Measurements from ENCODE around the gene PXYLP1.

DNA sequence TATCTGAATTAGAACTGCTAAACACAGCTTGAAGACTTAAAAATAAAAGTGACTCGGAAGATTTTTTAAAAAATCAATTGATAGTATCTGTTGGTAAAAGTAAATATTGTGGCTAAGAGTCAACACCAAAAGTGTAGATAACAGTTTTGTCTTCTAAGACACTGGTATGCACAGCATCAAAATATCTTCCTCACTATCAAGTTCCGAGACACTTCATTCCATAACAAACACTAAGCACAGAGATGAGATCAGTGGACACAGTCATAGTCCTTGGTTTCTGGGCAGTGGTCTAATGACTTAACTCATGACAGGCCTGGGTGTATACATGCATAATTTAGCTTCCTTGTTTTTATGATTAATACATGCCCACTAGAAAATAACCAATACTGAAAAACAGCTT lies 63.2 kb downstream of the PXYLP1 start:
- TF ChIP-seq, protein P1, sequence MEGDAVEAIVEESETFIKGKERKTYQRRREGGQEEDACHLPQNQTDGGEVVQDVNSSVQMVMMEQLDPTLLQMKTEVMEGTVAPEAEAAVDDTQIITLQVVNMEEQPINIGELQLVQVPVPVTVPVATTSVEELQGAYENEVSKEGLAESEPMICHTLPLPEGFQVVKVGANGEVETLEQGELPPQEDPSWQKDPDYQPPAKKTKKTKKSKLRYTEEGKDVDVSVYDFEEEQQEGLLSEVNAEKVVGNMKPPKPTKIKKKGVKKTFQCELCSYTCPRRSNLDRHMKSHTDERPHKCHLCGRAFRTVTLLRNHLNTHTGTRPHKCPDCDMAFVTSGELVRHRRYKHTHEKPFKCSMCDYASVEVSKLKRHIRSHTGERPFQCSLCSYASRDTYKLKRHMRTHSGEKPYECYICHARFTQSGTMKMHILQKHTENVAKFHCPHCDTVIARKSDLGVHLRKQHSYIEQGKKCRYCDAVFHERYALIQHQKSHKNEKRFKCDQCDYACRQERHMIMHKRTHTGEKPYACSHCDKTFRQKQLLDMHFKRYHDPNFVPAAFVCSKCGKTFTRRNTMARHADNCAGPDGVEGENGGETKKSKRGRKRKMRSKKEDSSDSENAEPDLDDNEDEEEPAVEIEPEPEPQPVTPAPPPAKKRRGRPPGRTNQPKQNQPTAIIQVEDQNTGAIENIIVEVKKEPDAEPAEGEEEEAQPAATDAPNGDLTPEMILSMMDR (IDR thresholded peaks at IDR 0.05; ENCODE audit: poor library complexity, severe bottlenecking): no peak
- no peak for TF ChIP-seq EP300 (conservative IDR thresholded peaks at IDR 0.05; ENCODE audit: poor library complexity, severe bottlenecking)
- no peak for TF ChIP-seq TAF1 (IDR thresholded peaks at IDR 0.05; ENCODE audit: low read depth)
- TF ChIP-seq EZH2 (IDR thresholded peaks at IDR 0.05; ENCODE audit: borderline replicate concordance, insufficient read depth, low read length, poor library complexity, severe bottlenecking): no peak
- TF ChIP-seq, protein P2, sequence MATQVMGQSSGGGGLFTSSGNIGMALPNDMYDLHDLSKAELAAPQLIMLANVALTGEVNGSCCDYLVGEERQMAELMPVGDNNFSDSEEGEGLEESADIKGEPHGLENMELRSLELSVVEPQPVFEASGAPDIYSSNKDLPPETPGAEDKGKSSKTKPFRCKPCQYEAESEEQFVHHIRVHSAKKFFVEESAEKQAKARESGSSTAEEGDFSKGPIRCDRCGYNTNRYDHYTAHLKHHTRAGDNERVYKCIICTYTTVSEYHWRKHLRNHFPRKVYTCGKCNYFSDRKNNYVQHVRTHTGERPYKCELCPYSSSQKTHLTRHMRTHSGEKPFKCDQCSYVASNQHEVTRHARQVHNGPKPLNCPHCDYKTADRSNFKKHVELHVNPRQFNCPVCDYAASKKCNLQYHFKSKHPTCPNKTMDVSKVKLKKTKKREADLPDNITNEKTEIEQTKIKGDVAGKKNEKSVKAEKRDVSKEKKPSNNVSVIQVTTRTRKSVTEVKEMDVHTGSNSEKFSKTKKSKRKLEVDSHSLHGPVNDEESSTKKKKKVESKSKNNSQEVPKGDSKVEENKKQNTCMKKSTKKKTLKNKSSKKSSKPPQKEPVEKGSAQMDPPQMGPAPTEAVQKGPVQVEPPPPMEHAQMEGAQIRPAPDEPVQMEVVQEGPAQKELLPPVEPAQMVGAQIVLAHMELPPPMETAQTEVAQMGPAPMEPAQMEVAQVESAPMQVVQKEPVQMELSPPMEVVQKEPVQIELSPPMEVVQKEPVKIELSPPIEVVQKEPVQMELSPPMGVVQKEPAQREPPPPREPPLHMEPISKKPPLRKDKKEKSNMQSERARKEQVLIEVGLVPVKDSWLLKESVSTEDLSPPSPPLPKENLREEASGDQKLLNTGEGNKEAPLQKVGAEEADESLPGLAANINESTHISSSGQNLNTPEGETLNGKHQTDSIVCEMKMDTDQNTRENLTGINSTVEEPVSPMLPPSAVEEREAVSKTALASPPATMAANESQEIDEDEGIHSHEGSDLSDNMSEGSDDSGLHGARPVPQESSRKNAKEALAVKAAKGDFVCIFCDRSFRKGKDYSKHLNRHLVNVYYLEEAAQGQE (IDR thresholded peaks at IDR 0.05; ENCODE audit: borderline replicate concordance): no peak
- no peak for TF ChIP-seq POLR2AphosphoS5 (IDR thresholded peaks at IDR 0.05)

Data from neural cell (in vitro differentiated cells).